GOT3 (cell line): Measurements from ENCODE around the gene DRC1.

Source experiments
- DNase-seq: peaks from one replicate; lab custom pipeline; 2025; ENCODE audit warnings: mixed read lengths; lab: John Stamatoyannopoulos, UW

Gene DRC1

GRCh38 chr2:26477911-26478253 lies 76.2 kb downstream of the DRC1 start, which contains the start of gene OTOF:
OTOF (minus strand) TSS chr2:26478124.
- DNase-seq: no peak

GRCh38 chr2:26478366-26478765 lies 76.6 kb downstream of the DRC1 start:
- no peak for DNase-seq

GRCh38 chr2:26479131-26479788 lies 77.5 kb downstream of the DRC1 start:
- no peak for DNase-seq

DNA sequence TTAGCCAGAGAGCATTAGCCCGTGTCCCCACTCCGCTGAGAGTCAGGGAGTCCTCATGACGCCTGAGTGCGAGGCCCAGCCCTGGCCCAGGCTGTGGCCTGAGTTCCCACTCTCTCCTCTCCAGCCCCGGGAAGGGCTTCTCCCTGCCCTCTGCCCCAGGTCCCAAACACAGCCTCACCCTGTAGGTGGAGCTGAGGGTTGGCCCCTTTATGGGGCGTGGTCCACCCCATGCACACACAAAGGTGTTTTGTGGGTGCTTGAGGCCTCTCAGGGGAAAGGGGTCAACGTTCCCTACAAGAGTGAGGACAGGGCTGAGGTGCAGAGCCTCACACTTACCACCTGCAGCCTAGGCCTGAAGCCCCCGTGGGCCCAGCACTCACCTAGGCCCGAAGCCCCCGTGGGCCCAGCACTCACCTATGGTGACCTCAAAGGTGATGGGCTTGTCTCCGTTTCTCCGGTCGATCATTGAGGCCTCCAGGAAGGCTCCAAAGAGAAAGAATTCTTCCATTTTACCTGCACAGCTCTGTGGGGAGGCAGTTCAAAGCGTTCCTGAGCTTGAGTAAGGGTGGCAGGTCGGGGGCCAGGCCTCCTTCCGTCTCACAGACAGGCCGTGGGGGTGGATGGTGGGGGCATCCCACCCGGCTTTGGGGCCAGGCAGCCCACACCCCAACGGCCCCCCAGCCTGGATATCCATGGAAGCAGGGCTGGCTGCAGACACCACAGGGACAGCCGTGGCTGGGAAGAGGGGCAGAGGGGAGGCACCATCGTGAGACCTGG lies 78.3 kb downstream of the DRC1 start:
- no peak for DNase-seq

GRCh38 chr2:26480566-26481423 lies 79.1 kb downstream of the DRC1 start:
- no peak for DNase-seq

DNA sequence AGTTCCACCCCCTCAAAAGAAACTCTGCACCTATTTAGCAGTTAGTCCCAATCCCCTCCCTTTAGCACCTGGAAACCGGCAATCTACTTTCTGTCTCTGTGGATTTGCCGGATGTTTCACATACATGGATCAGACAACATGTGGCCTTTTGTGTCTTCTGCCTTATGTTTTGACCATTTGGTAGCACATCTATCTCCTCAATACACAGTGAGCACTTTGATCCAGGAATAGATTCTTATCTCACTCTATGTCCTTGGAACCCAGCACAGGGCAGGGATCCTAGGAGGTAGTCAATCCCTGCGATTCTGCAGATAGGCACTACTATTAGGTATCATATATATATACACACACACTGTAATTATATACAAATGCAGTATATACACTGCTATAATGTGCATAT lies 80.0 kb downstream of the DRC1 start:
- DNase-seq: no peak

DNA sequence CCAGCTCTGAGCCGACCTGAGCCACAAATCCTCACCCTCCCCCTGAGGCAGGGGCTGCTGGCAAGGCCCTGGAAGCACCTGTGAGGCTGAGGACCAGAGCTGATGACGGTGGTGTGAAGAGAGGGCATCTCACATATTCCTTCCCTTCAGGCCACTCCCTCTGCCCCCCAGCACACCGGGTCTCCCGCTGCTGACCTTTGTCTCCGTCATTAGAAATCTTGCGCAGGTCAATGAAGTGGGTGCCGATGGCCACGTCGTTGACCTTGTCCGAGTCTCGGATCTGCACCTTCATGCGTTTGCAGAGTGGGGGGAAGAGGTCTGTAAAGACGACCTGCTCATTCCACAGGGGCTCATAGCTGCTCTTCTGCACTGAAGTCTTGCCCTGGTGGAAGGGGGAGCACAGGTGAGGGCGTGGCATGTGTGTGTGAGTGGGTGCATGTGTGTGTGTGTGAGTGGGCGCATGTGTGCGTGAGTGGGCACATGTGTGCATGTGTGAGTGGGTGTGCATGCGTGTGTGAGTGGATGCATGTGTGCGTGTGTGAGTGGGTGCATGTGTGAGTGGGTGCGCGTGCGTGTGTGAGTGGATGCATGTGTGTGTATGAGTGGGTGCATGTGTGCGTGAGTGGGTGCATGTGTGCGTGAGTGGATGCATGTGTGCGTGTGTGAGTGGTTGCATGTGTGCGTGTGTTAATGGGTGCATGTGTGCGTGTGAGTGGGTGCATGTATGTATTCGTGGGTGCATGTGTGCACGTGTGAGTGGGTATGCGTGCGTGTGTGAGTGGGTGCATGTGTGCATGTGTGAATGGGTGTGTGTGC lies 80.7 kb downstream of the DRC1 start:
- DNase-seq: no peak

DNA sequence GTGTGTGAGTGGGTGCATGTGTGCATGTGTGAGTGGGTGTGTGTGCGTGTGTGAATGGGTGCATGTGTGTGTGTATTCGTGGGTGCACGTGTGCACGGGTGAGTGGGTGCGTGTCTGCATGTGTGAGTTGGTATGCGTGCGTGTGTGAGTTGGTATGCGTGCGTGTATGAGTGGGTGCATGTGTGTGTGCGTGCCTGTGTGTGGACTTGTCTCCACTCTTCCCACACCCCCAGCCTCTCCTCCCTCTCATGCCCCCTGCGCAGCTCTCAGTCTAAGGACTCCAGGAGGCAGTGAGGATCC lies 81.3 kb downstream of the DRC1 start:
- no peak for DNase-seq

GRCh38 chr2:26483516-26483915 lies 81.8 kb downstream of the DRC1 start:
- no peak for DNase-seq

- DNase-seq: no peak
Measured at GRCh38 chr2:26483957-26484565, 82.3 kb downstream of the DRC1 start.

GRCh38 chr2:26484579-26484978 lies 82.9 kb downstream of the DRC1 start:
- DNase-seq: no peak

DNA sequence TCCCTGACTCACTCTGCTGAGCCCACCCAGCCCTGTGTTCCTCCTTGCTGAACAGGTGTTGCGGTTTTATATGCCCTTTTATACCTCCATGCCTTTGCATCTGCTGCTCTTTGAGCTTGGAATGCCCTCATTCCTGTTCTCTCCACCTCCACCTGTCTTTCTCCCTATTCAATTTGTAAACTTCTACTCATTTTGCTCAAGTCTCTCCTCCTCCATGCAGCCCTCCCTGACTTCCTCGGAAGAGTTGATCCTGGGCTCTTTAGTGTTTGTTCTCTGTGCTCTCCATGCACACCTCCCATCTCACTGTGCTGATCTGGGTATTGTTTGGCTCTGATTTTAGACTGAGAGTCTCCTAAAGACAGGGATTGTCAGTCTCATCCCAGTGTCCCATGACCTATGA lies 83.4 kb downstream of the DRC1 start:
- no peak for DNase-seq

- no peak for DNase-seq
Measured at GRCh38 chr2:26485725-26486418, 84.2 kb downstream of the DRC1 start.

DNA sequence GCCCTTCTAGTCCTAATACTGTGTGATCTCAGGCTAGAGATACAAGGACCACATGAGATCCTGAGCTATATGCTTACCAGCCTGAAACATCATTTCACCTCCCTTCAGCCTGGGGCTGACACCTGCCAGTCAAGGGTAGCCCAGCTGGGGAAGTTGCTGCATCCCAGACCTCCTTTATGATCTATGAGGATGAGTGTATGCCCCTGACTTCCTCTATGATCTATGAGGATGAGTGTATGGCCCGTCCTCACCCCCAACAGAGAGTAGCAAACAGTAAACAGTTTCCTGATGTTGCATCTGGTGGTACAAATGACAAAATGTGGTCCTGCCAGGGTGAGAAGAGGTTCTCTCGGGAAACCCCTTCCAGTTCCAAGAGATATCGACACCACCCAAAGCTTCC lies 85.1 kb downstream of the DRC1 start:
- no peak for DNase-seq

DNA sequence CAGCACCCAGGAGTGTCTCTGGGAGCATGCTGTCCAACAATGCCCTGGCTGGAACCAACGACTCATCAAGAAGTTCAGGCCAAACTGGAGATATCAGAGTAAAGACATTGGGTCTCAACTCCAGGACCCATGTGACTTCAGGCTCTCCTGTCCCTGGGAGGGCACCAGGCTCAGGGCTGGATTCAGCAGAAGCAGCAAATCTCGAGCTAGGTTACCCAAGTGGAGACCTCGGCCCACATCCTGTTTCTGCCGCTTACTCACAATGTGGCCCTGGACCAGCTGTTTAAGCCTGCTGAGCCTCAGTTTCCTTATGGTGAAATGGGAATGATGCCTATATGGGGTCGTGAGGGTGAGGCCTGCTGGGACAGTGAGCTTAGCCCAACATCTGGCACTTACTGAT lies 85.5 kb downstream of the DRC1 start:
- no peak for DNase-seq

DNA sequence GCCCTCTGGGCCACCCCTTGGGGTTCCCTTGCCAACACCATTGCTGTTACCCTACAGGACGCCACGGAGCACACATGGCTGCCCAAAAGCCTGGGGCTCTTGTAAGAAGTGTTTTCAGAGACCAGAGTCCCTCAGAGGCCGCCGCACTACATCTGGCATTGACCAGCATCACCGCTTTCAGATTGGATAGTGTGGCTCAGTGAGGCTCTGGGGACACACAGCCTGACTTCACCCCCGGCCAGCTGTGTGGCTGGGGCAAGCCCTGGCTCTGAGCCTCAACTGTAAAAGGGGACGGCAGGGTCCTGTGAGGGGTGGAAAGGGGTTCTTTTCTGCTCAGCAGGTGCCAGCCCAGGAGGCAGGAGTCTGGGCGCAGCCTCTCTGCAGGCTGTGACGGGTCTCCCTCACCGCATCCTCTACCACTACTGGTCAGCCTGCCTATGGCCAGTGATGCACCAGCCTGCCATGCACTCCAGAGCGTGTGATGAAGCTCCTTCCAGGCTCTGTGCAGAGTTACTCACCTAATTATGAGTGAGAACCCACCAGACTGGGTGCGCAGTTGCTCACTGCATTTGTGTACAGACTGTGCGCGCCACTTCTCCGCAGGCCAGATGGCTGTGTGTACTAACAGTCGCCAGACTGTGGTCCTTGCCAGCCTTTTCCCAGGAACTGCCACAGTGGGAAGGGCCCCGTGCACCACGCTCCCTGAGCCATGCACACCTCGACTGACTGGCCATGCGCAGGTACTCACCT lies 86.9 kb downstream of the DRC1 start:
- DNase-seq: no peak

DNA sequence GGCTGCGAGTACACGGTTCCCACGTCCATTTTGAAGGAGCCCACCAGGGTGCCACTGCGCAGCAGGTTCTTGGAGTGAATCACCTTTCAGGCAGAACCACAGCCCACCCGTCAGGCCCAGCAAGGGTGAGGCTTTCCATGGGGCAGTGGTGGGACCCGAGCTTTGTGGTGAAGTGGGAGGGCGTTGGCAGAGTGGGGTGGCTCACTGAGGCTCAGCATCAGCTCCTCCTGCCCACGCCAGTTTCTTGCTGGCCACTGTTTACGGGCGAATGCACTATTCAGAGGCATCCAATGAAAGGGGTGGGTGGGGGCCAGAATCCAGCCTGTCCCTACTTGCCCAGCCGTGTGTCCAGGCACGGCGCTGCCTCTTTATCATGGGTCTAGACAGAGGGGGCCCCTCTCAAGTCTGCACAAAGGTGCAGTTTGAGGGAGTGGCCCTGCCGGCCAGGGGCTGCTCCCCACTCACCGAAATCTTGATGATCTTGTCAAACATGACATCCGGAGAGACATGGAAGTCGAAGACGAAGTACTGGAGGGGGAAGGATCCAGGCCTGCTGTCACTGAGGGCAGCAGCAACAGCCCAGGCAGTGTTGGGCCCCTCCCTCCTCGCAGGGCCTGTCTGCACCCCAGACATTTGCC lies 87.6 kb downstream of the DRC1 start:
- DNase-seq: no peak

GRCh38 chr2:26491563-26492167 lies 89.9 kb downstream of the DRC1 start:
- no peak for DNase-seq

GRCh38 chr2:26492749-26493515 lies 91.2 kb downstream of the DRC1 start:
- no peak for DNase-seq
